Stimulated activated CD4-positive, alpha-beta T cell treated with anti-CD3 and anti-CD28 coated beads, Interleukin-4, amount 100 ng/mL, for 1 hour (primary cell): ENCODE results near the gene CMSS1.

ENCODE experiments used
- DNase-seq: peaks from one replicate; pipeline ENCODE4 v3.0.0-alpha.2; 2020

CMSS1 gene

DNA sequence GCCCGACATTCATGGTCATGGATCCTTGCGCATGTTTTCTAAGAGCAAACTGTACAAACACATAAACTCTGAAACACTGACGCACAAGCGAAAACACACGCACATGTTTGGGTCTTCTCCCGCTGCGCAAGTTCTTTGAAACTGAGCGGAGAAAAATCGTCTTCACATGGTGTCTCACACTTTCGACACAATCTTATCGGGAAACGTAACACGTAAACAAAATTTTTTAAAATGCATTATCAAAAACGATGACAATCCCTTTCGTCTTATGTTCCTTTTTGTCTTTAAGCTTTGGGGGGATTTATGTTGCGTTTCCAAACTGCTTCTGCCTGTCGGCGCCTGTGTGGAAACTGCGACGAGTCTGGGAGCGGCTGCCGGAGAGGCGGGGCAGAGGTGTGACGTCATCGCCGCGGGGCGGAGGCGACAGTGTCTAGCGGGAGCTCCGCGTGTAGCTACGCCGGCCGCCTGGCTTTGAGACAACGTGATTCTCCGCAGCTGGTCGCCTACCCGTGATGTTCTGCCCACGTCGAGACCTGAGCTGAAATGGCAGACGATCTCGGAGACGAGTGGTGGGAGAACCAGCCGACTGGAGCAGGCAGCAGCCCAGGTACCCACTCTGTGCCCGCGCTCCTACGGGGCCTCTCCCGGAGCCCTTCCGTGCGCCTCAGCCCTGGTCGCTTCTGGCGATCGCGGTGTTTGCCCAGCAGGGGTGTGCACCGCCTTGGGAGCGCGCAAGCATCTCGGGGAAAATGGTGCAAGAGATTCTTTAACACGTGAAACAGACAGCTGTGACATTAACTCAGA lies at the start of gene CMSS1:
CMSS1 (plus strand) TSS at position 426 of the 804 bp plus-strand sequence.
- DNase-seq: peak; percentile 99

DNA sequence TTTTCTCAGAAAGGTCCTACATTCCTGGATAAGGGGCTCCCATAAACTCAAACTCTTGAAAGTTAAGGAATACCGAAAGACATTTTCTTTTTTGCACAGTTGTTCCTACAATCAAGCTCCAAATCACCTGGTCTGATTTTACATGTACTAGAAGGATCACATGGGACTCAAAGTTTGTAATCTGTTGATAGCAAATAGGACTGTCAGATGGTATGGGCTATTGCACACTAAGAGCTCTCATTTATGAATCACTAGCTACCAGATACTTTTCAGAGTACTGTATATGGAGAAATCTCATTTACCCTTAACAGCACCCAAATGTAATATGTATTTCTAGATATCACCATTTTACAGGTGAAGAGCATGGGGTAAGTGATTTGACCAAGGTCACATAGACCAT lies 49.5 kb upstream of the CMSS1 start:
- no peak for DNase-seq

DNA sequence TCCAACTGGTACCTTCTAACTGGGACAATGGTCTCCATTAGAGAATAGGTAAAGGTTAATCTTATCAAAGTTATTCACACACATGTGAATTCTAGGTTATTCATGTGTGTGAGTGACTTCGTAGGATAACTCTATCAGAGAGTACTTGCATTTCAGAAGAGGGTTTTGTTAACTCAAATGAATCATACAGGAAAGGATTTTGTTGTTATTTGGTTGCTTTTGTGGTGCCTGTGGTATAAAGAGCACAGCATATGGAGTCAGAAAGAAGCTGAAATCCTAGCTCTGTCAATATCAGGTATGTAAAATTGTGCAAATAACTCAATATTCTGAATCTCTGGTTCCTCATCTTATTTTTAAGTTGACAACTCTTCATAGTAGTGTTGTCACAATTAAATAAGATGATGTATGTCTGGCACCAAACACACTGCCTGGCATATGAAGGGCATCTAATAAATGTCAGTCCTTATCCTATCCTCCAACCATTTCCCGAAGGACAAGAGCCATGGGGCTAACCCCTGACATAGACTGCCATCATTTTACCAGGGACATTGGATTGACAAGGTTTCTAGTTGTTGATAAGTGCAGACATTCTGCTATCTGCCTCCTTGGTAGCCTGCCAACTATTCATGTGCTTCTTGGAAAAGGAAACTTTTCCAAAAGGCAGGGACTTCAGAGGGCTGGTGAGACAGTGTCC lies 48.7 kb upstream of the CMSS1 start:
- DNase-seq: no peak

DNA sequence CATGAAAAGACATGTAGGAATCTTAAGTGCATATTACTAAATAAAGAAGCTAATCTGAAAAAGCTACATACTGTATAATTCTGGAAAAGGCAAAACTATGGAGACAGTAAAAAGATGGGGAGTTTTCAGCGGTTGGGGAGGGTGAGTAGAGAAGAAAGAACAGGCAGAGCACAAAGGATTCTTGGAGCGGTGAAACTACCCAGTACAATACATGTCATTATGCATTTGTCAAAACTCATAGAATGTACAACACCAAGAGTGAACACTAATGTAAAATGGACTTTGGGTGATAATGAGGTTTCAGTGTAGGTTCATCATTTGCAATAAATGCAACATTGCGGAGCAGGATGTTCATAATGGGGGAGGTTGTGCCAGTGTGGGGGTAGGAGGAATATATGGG lies 45.5 kb upstream of the CMSS1 start:
- DNase-seq: no peak

DNA sequence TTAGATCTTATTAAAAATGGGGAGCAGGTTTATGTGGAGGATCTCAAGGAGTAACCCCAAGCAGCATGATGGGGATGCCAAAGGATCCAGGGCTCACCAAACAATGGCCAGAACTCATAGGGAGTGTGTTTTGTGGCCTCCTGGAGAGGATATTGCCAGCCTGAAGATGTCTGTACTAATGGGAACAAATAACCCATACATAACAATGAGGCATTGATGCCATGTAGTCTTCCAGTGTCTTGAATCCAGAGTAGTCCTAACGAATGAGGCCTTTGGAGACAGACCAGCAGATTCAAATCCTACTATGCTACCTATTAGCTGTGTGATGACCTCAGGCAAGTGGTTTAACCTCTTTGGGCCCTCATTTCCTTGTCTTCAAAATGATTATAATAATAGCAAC lies 45.0 kb upstream of the CMSS1 start:
- DNase-seq: no peak

DNA sequence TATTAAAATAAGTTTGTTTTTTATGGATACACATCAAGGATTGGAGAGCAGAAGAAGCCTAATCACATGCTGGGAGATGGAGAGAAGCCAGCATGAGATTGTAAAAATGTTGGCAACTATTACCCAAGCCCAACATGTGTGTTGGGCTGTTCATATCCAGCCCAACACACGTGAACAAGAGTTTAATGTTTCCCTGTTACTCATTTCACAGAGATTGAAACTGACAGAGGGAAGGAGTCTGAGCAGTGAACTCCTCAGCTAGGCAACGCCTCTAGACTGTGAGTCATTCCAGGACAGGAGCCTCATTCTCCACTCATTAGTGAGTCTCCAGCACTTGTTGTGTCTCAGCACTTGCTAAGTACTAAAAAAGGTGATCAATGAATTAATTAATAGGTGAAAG lies 43.2 kb upstream of the CMSS1 start:
- DNase-seq: no peak

DNA sequence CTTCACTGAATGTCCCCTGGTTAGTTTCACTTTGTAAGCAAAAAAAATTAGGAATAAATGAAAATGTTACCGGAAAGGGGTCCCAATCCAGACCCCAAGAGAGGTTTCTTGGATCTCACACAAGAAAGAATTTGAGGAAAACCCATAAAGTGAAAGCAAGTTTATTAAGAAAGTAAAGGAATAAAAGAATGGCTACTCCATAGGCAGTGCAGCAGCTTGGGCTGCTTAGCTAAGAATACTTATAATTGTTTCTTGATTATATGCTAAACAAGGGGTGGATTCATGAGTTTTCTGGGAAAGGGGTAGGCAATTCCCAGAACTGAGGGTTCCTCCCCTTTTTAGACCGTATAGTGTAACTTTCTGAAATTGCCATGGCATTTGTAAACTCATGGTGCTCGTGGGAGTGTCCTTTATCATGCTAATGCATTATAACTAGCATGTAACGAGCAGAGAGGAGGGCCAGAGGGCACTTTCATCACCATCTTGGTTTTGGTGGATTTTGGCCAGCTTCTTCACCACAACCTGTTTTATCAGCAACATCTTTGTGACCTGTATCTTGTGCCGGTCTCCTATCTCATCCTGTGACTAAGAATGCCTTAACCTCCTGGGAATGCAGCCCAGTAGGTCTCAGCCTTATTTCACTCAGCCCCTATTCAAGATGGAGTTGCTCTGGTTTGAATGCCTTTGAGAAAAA lies 41.0 kb upstream of the CMSS1 start:
- DNase-seq: no peak

DNA sequence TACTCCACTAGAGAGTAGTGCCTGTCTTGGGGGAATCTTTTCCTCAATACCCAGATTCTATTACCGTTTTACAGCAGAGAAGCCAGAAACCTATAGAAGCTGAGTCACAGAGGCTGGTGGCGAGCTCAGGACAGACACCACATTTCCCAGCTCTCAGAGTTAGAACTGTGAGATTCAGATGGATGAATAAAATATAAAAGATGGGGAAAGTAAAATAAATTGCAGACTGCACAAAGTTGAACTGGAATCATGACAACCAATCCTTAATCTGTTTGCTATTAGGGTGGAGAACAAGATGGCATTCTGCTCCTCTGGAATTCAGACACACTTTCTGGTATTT lies 40.5 kb upstream of the CMSS1 start:
- DNase-seq: no peak

DNA sequence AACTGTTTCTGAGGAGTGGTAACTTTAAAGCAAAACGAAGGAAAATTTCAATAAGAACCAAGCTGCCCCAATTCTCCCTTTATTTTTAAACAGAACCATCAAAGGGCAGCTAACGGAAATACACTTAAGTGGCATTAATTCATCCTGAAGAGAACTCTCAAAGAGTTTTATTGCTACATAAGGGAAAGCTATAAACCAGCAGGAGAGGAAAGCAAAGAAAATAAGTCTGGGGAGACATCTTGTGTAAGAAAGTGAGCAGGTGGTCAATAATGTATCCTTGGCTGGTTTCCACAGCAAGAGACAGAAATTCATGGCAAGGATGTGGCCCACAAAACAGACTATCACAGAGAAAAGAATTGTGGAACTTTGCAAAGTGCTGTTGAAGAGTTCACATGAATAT lies 40.0 kb upstream of the CMSS1 start:
- DNase-seq: no peak

DNA sequence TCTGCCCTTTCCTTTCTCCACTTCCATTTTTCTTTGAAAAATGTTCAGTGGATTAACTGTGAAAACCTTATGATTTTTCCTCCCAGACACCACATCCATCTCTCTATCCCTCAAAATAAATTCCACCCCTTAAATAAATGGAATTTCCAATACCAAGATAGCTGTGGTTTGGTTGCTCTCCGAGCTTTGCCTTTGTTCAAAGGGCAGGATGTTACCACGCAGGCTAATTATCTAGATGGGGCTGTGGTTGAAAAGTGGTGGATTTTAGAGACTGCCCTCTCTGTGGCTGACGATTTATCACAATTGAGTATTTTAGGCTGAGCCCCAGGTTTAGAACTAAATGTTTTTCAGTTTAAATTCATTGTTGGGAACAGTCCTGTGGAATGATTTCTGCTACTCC lies 36.9 kb upstream of the CMSS1 start:
- no peak for DNase-seq

DNA sequence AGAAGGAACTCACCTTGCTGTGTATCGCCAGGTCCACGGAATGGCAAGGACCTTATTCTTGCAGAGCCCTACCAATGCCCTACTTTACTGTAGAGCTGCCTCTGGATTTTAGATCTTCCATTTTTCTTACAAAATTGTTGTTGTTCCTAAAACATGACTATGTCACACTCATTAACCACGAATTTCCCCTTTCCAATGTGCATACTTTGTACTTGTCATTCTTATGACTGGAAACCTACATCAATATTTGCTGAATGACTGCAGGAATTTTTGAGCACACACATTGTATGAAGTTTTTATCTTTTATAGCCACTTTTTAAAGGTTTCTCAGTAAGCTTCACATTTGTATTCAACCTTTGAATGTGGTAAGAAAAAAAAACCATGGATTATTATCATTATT lies 35.9 kb upstream of the CMSS1 start:
- no peak for DNase-seq

DNA sequence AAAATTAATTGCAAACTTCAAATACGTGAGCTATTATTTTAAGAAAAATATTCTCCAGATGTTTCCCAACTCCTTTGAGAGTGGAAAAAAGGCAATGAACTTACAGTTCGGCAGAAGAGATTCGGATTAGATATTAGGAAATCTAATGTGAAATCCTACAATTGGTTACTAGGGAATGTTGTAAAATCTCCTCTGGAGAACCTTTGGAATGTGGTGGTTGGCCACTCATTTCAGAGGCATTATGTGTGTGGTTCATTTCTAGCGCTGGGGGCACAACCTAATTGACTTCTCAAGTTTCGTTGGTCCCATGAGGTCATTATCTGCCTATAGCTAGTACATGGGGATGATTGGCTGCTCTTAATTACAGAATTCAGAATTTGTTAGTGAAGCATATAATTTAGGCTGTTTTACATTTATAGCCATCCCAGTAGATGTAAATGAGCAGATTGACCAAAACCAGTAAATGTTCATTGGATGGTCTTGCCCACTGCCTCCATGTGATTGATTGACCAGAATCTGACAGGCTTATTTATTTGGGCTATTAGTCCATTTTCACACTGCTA lies 34.6 kb upstream of the CMSS1 start:
- no peak for DNase-seq

DNA sequence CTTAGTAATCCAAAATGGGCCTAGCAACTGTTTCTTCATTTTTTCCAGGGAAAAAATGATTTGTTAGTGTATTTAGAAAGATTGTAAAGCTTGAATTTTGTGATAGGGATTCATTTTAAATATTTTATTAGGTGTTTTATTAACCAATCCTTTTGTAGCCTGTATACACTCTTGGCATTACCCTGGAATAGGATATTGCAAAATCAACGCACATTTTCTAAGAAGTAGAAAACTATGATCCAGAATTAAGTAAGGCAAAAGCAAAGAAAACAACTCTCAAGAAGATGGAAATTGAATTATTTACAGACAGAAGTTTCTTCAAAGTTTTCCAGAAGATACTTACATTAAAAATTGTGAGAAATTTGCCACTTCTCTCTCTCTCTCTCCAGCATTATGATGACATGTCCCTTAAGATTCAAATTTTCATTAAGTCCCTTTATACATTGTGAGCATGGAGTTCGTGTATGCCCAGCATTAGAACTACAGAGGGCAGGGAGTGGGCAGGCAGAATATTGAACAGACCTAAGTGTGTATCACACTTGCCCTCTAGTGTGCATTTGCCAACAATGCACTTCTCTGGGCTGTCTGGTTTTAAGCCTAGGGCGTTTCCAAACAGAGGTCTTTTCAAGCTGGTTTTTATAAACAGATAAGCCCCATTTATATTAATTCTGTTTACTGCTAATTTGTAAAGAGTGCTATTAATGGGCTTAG lies 28.5 kb upstream of the CMSS1 start:
- no peak for DNase-seq

DNA sequence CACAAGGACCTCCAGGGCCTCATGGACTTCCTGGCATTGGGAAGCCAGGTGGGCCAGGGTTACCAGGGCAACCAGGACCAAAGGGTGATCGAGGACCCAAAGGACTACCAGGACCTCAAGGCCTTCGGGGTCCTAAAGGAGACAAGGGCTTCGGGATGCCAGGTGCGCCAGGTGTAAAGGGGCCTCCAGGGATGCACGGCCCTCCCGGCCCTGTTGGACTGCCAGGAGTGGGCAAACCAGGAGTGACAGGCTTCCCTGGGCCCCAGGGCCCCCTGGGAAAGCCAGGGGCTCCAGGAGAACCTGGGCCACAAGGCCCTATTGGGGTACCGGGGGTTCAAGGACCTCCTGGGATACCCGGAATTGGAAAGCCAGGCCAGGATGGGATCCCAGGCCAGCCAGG lies 23.2 kb upstream of the CMSS1 start:
- no peak for DNase-seq

DNA sequence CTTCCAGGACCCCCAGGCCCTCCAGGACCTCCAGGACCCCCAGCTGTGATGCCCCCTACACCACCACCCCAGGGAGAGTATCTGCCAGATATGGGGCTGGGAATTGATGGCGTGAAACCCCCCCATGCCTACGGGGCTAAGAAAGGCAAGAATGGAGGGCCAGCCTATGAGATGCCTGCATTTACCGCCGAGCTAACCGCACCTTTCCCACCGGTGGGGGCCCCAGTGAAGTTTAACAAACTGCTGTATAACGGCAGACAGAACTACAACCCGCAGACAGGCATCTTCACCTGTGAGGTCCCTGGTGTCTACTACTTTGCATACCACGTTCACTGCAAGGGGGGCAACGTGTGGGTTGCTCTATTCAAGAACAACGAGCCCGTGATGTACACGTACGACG lies 22.1 kb upstream of the CMSS1 start:
- DNase-seq: no peak

DNA sequence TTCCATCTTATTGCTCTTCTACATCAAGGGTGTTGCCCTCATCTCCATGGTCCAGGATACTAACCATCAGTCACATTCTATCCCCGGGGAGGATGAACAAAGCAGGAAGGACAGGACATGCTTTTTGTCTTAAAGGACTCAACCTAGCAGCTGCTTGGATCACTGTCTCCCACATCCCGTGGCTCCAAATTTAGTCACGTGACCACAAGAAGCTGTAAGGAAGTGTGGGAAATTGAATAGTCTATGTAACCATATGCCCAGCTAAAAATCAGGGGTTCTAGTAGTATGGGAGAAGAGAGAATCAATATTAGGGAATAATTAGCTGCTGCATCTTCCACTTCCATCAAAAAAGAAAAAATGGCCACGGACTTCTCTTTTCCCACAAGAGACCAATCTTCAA lies 18.2 kb upstream of the CMSS1 start:
- DNase-seq: no peak

DNA sequence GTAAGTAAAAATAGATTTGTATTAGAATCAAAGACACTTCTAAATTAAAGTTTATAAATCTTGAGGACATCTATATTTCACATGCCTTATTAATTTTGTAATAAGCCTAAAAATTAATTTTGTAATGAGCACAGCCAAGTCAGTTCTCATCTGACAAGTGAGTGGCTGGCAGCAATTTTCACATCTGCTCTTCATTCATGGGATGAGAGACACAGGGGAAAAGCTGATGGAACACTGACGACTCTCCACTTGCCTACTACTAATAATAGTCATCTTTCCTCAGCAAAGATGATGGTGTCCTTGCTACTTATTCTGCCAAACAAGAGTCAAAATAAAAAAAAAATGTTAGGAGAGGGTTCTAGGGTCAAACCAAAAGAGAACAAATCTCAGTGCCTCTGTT lies 14.4 kb upstream of the CMSS1 start:
- DNase-seq: no peak

DNA sequence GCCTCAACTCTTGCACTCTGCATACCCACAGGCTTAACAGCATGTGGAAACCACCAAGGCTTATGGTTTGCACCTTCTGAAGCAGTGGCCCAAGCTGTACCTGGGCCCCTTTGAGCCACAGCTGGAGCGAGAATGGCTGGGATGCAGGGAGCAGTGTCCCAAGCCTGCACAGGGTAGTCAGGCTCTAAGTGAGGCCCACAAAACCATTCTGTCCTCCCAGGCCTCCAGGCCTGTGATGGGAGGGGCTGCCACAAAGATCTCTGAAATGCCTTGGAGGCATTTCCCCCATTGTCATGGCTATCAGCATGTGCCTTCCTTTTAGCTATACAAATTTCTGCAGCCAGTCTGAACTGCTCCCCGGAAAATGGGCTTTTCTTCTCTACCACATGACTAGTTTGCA lies 12.5 kb upstream of the CMSS1 start:
- DNase-seq: no peak

DNA sequence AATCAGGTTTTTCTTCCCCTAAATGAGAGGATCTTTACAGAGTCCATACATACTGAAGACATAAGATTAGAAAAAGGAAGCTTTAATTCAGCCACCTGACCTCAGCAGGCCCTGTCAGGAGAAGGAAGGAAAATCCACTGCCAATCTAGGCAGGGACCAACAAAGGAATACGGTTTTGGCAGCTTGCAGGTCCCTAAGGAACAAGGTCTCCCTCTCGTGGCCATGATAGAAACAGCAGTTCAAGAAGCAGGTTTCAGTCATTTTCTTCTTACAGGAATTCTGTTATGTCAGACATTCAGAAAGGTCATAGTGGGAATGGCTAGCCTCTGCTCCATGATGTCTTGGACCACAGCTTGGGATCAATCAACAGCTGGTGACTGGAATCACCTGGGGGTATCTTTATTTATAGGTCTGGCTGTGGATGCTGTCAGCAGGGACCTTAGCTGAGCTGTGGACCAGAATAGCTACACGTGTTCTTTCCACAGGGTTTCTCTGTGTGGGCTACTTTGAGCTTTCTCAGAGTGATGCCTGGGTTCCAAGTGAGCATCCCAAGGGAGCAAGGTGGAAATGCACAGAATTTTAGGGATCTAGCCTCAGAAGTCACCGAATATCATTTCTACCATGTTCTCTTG lies 9.4 kb upstream of the CMSS1 start:
- DNase-seq: peak; percentile 16

DNA sequence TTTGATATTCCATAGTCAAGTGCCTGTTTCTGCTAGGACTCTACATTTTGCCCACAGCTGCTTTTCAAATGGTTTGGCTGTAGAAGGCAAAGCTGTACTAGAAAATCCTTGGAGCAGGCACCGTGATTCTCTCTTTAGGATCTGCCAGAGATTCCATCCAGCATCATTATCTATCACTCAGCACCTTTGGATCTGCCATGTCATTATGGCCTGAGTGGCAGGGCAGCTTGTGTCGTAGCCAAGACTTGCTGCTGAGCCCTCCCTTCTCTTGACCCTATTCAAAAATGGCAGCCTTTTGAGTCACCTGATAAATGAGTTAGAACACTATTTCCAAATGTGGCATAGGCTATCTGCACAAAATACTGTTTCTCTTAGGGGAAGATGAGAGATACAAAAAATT lies 8.1 kb upstream of the CMSS1 start:
- no peak for DNase-seq

DNA sequence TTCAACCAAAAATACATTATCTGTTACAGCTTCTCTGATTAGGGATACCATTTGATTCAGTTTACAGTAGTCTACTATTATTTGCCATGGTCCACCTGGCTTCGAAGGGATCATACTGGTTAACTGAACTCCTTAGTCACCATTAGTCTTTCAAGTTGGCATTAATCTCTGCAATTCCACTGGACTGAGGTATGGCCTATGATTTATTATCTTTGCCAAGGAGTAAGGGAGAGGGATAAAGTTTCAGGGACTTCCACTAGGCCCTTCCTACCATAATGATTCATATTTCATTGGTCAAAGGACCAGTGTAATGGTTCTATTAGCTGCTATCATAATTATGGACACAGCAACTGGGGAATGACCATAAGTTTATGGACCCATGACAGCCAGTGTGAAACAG lies 7.3 kb upstream of the CMSS1 start:
- no peak for DNase-seq

DNA sequence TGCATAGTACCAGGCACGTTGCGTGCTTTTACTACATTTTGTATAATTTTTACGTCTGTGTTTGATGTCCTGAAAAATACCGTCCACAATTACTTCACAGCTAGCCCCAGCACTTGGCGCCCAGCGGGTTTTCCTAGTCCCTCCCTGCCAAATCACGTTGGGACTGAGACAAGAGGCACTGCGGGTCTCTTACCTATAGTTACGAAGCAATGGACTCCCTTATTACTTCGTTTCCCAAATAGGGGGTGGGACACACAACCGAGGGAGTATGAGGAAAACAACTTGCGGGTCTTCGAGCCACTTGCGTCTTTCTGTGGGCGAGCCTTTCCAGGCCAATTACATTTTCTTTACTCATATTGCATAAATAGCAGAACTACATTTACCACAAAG lies 620 bp upstream of the CMSS1 start:
- DNase-seq: no peak

DNA sequence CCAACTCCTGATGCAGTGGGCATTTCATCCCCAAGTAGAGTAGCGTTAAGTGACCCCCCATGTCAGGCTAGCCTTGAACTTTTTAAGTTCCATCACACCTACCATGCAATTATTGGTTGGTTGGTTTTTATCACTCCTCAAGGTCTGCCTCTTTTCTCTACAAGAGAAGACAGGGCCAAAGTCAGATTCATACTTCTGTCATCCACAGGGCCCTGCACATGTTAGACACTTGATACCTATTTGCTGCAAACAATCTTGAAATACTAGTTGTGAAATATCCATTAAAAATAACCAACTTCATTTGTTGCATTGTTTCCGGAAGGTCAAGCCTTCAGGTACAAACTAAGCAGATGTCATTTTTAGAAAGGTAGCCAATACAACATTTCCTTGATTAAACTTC lies 1.2 kb downstream of the CMSS1 start:
- no peak for DNase-seq
